ENCODE results near the gene ALAS2. TPM values are rescaled to one million over a fixed set of nuclear protein-coding genes. Genes with fewer than 3 reads are reported as not detected.
A peak's percentile ranks its signal among the peaks of the same experiment; 100 is the strongest.
"Not testable (repeated sequence)": the region's sequence is repeated elsewhere in the genome, so short reads cannot be mapped to it uniquely, and the experiment has no call there.

The ALAS2 gene
- polyA plus RNA-seq: 15.6 TPM
- long read RNA-seq, donor 1, partial matches to known transcripts: 0 of 1 reads
- long read RNA-seq, donor 1, other reads (novel, unspliced or antisense): 0 of 1 reads
- long read RNA-seq, donor 2, partial matches to known transcripts: 0 of 1 reads
- long read RNA-seq, donor 2, other reads (novel, unspliced or antisense): 0 of 1 reads
- long read RNA-seq, donor 3, partial matches to known transcripts: 0 of 1 reads
- long read RNA-seq, donor 3, other reads (novel, unspliced or antisense): 0 of 1 reads
- long read RNA-seq, donor 4: 0 reads
- long read RNA-seq, donor 5, partial matches to known transcripts: 0 of 1 reads
- long read RNA-seq, donor 5, other reads (novel, unspliced or antisense): 0 of 1 reads
- long read RNA-seq, donor 6: 0 reads
- long read RNA-seq, donor 7, partial matches to known transcripts: 0 of 2 reads
- long read RNA-seq, donor 7, other reads (novel, unspliced or antisense): 0 of 2 reads
- long read RNA-seq, donor 8: 0 reads
- long read RNA-seq, donor 9: 0 reads
- long read RNA-seq, donor 10, partial matches to known transcripts: 0 of 1 reads
- long read RNA-seq, donor 10, other reads (novel, unspliced or antisense): 0 of 1 reads
- long read RNA-seq, donor 11: 0 reads

DNA sequence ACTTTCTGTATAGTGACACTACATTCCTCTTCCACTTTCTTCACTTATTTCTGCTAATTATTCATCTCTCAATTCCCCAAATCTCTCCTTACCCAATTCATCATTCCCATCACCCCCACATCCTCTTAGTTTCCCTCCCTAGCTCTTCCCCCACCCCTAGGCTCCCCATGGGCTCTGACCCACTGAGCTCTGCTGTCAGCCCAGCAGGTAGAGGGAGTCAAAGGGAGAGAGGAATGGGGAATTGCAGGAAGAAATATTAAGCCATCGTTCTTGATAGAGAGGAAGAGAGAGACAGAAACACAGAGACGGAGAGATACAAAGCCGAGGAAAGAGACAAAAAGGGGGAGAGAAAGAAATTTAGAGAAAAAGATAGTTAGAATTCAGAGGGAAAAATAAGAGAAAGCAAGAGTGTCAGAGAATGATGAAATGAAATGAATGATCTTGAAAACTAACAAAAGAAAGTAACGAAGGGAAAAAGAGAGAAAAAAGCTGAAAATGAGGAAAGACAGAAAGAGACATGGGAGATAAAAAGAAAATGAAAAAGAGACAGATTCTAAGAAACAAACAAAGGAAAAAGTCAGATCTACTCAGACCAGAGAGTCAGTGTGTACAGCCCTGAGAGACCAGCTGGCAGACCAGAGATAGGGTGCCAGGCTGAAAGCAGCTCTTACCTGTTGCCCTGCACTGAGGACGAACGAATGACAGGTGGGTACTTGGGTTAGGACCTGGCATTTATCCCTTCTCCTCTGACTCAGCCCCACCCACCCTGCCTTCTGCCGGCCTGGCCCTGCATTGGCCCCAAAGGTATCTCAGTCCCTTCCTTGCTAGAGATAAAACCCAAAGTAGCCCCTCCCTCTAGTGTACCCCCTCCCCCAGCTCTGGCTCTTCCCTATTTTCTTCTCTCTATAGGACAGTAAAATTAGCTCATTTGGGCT lies at the start of gene ALAS2:
ALAS2 (minus strand) TSS at position 707 of the 935 bp plus-strand sequence. CDS start 4,977 bp downstream, outside the sequence.
- Histone ChIP-seq H3K4me1 (ENCODE audit: control insufficient read depth, insufficient read depth, low read length) (no peaks in the 10 kb centered on the region), H3K27ac (ENCODE audit: low read length) (no peak within 1 kb of the TSS), H3K27me3 (ENCODE audit: control insufficient read depth, insufficient read depth, low read length) (no peaks in the 10 kb centered on the region), H3K9me3 (ENCODE audit: control insufficient read depth, low read depth, low read length) (no peaks in the 10 kb centered on the region), H3K4me3 (ENCODE audit: low read length) (no peak within 1 kb of the TSS), H3K36me3 (ENCODE audit: control insufficient read depth, insufficient read depth, low read length) (no peaks in the 10 kb centered on the region)
- 86% methylated on average over 1 of the region's 7 CpGs for WGBS (ENCODE audit: insufficient coverage, low lambda C conversion rate)
- no peak for DNase-seq

GRCh38 chrX:55074851-55075467 lies 44.2 kb upstream of the ALAS2 start, which contains the start of gene PAGE2B:
PAGE2B (plus strand) TSS chrX:55075030; CDS start chrX:55076042, 1,012 bp downstream.
- Histone ChIP-seq H3K27me3 (ENCODE audit: control insufficient read depth, insufficient read depth, low read length) (no peaks in the 10 kb centered on the region), H3K36me3 (ENCODE audit: control insufficient read depth, insufficient read depth, low read length) (no peaks in the 10 kb centered on the region), H3K27ac (ENCODE audit: low read length) (no peak within 1 kb of the TSS), H3K9me3 (ENCODE audit: control insufficient read depth, low read depth, low read length) (peaks cover 3% of the 10 kb centered on the region), H3K4me1 (ENCODE audit: control insufficient read depth, insufficient read depth, low read length) (no peaks in the 10 kb centered on the region), H3K4me3 (ENCODE audit: low read length) (no peak within 1 kb of the TSS)
- no CpG with 5 or more reads among the region's 36 CpGs for whole genome bisulfite sequencing (ENCODE audit: insufficient coverage, low lambda C conversion rate)
- DNase-seq: no peak

- H3K4me3 ChIP-seq (ENCODE audit: low read length): no peak overlapping the region
- no CpG with 5 or more reads among the region's 3 CpGs for WGBS (ENCODE audit: insufficient coverage, low lambda C conversion rate)
- no peaks in the 10 kb centered on the region for H3K4me1 ChIP-seq (ENCODE audit: control insufficient read depth, insufficient read depth, low read length)
- H3K36me3 ChIP-seq (ENCODE audit: control insufficient read depth, insufficient read depth, low read length): no peaks in the 10 kb centered on the region
- no peak for DNase-seq
- no peaks in the 10 kb centered on the region for H3K27me3 ChIP-seq (ENCODE audit: control insufficient read depth, insufficient read depth, low read length)
- no peak overlapping the region for H3K27ac ChIP-seq (ENCODE audit: low read length)
- peaks cover 3% of the 10 kb centered on the region for H3K9me3 ChIP-seq (ENCODE audit: control insufficient read depth, low read depth, low read length)
Observed at GRCh38 chrX:55072286-55072685, 41.5 kb upstream of the ALAS2 start.

GRCh38 chrX:55067180-55067579 lies 36.4 kb upstream of the ALAS2 start:
- WGBS (ENCODE audit: insufficient coverage, low lambda C conversion rate): no CpG with 5 or more reads among the region's 2 CpGs
- not testable (repeated sequence) for H3K36me3 ChIP-seq (ENCODE audit: control insufficient read depth, insufficient read depth, low read length); DNase-seq

GRCh38 chrX:55057675-55058249 lies 27.0 kb upstream of the ALAS2 start:
- Histone ChIP-seq H3K4me1 (ENCODE audit: control insufficient read depth, insufficient read depth, low read length) (no peaks in the 10 kb centered on the region), H3K4me3 (ENCODE audit: low read length) (no peak overlapping the region), H3K9me3 (ENCODE audit: control insufficient read depth, low read depth, low read length) (no peaks in the 10 kb centered on the region), H3K27ac (ENCODE audit: low read length) (no peak overlapping the region), H3K27me3 (ENCODE audit: control insufficient read depth, insufficient read depth, low read length) (no peaks in the 10 kb centered on the region), H3K36me3 (ENCODE audit: control insufficient read depth, insufficient read depth, low read length) (no peaks in the 10 kb centered on the region)
- WGBS (ENCODE audit: insufficient coverage, low lambda C conversion rate): 0% methylated on average over 1 of the region's 5 CpGs
- peak; percentile 1 to 13 for DNase-seq

More at GRCh38 chrX:55067180-55067579, 36.4 kb upstream of the ALAS2 start:
- not testable (repeated sequence) for H3K4me3 ChIP-seq (ENCODE audit: low read length); H3K4me1 ChIP-seq (ENCODE audit: control insufficient read depth, insufficient read depth, low read length); H3K27ac ChIP-seq (ENCODE audit: low read length); H3K27me3 ChIP-seq (ENCODE audit: control insufficient read depth, insufficient read depth, low read length); H3K9me3 ChIP-seq (ENCODE audit: control insufficient read depth, low read depth, low read length)

DNA sequence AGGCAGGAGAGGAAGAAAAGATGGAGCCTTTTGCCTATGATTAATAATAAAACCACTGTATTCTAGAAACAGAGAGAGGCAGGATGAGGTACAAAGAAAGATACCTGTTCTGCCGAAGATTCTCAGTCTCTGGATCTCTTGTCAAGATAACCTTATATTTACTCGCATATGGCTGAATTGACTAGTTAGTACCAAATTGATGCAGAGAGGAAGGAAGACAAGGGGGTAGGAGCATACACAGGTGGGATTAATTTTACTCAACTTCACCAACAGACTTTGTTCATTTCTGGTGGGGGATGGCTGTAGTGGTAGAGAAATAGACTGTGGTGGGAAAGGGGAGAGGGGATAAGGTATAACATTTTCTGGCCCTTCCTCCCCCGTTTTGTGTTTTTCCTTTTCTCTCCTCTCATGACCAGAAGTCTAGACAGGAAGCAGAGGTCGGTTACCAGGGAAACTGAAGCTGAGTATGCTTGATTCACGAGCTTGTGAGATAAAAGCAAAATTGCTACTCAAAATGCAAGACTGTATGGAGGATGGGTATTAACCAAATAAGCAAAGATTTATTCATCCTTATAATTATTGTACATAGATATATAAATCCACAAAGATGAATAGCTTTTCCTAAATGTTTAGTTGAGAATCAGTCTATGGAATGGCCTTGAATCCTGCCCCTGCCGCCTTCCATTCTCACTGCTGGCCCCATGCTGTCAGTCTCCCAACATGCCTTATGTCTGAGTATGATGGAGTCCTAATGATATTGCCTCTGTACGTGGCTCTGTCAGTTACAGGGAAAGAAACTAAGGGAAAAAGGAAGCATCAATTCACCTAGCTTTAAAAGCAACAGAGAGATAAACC lies 26.3 kb upstream of the ALAS2 start:
- no peaks in the 10 kb centered on the region for H3K9me3 ChIP-seq (ENCODE audit: control insufficient read depth, low read depth, low read length)
- no peaks in the 10 kb centered on the region for H3K36me3 ChIP-seq (ENCODE audit: control insufficient read depth, insufficient read depth, low read length)
- H3K4me1 ChIP-seq (ENCODE audit: control insufficient read depth, insufficient read depth, low read length): no peaks in the 10 kb centered on the region
- peak; percentile 2 to 3 for DNase-seq
- no peak overlapping the region for H3K27ac ChIP-seq (ENCODE audit: low read length)
- H3K4me3 ChIP-seq (ENCODE audit: low read length): no peak overlapping the region
- no CpG with 5 or more reads among the region's 7 CpGs for WGBS (ENCODE audit: insufficient coverage, low lambda C conversion rate)
- no peaks in the 10 kb centered on the region for H3K27me3 ChIP-seq (ENCODE audit: control insufficient read depth, insufficient read depth, low read length)

GRCh38 chrX:55050599-55050998 lies 19.8 kb upstream of the ALAS2 start:
- not testable (repeated sequence) for H3K4me3 ChIP-seq (ENCODE audit: low read length); H3K9me3 ChIP-seq (ENCODE audit: control insufficient read depth, low read depth, low read length); H3K27me3 ChIP-seq (ENCODE audit: control insufficient read depth, insufficient read depth, low read length); H3K27ac ChIP-seq (ENCODE audit: low read length); DNase-seq; H3K4me1 ChIP-seq (ENCODE audit: control insufficient read depth, insufficient read depth, low read length); H3K36me3 ChIP-seq (ENCODE audit: control insufficient read depth, insufficient read depth, low read length)
- WGBS (ENCODE audit: insufficient coverage, low lambda C conversion rate): no CpG with 5 or more reads among the region's 2 CpGs

DNA sequence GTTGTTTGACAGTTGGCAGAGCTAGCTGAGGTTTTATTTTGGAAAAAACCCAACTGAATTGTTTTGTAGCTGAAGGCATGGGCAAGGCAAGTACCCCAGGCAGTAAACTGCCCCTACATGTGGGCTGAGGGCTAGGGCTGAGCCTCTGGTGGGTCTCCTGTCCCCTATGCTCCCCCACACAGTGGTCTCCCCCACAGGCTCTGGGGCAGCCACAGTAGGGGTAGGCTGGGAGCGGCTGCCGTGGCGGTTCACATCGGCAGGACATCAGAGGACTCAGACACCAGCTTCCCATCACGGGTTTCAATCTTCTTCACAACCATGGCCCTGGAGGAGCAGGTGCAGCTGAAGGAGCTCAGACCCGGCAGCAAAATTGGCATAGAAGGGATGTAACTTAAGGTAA lies 10.7 kb upstream of the ALAS2 start:
- no CpG with 5 or more reads among the region's 6 CpGs for WGBS (ENCODE audit: insufficient coverage, low lambda C conversion rate)
- no peak overlapping the region for H3K4me3 ChIP-seq (ENCODE audit: low read length)
- no peaks in the 10 kb centered on the region for H3K9me3 ChIP-seq (ENCODE audit: control insufficient read depth, low read depth, low read length)
- DNase-seq: no peak
- H3K4me1 ChIP-seq (ENCODE audit: control insufficient read depth, insufficient read depth, low read length): no peaks in the 10 kb centered on the region
- H3K36me3 ChIP-seq (ENCODE audit: control insufficient read depth, insufficient read depth, low read length): no peaks in the 10 kb centered on the region
- H3K27me3 ChIP-seq (ENCODE audit: control insufficient read depth, insufficient read depth, low read length): no peaks in the 10 kb centered on the region
- H3K27ac ChIP-seq (ENCODE audit: low read length): no peak overlapping the region

GRCh38 chrX:55039471-55039870 lies 8.7 kb upstream of the ALAS2 start:
- H3K27me3 ChIP-seq (ENCODE audit: control insufficient read depth, insufficient read depth, low read length): no peaks in the 10 kb centered on the region
- no peak overlapping the region for H3K4me3 ChIP-seq (ENCODE audit: low read length)
- no peaks in the 10 kb centered on the region for H3K9me3 ChIP-seq (ENCODE audit: control insufficient read depth, low read depth, low read length)
- no peak overlapping the region for H3K27ac ChIP-seq (ENCODE audit: low read length)
- DNase-seq: no peak
- WGBS (ENCODE audit: insufficient coverage, low lambda C conversion rate): no CpG with 5 or more reads among the region's 3 CpGs
- no peaks in the 10 kb centered on the region for H3K36me3 ChIP-seq (ENCODE audit: control insufficient read depth, insufficient read depth, low read length)
- H3K4me1 ChIP-seq (ENCODE audit: control insufficient read depth, insufficient read depth, low read length): no peaks in the 10 kb centered on the region

All from large intestine (tissue), 12 donors.